WTC11 (cell line): ENCODE results near the gene NFE2L3.

ENCODE experiments used
- CREM ChIP-seq: sonication (generic); formaldehyde crosslinking; IDR thresholded peaks from 2 replicates; pipeline ENCODE4 v1.8.1; 2022; ENCODE audit warnings: mild to moderate bottlenecking, missing genetic modification reagents, moderate library complexity
- CTCF ChIP-seq: fragments of 200-600 bp; IDR thresholded peaks from 2 replicates; pipeline ENCODE4 v1.8.0; 2022; ENCODE audit warnings: antibody characterized with exemption
- ESRRA ChIP-seq: sonication (generic); formaldehyde crosslinking; IDR thresholded peaks from 2 replicates; pipeline ENCODE4 v1.8.1; 2022; ENCODE audit warnings: mild to moderate bottlenecking, missing genetic modification reagents, borderline replicate concordance
- JUN ChIP-seq: sonication (generic); formaldehyde crosslinking; IDR thresholded peaks from 2 replicates; pipeline ENCODE4 v1.8.0; 2023; ENCODE audit warnings: mild to moderate bottlenecking, missing genetic modification reagents
- ZNF121 ChIP-seq: sonication (generic); formaldehyde crosslinking; IDR thresholded peaks from 2 replicates; pipeline ENCODE4 v1.8.0; 2023; ENCODE audit warnings: missing genetic modification reagents
- ZNF532 ChIP-seq: fragments of 250-450 bp; sonication (Bioruptor Pico); IDR thresholded peaks from 2 replicates; pipeline ENCODE4 v1.9.0; 2021; ENCODE audit warnings: mild to moderate bottlenecking, borderline replicate concordance

- no peak for TF ChIP-seq CREM (CRISPR knock-in tag)
- TF ChIP-seq CTCF = no peak
- no peak for TF ChIP-seq ZNF532 (CRISPR knock-in tag)
- TF ChIP-seq ESRRA (CRISPR knock-in tag) = no peak
- TF ChIP-seq ZNF121 (CRISPR knock-in tag) = no peak
- TF ChIP-seq JUN (CRISPR knock-in tag) = no peak
Observed at GRCh38 chr7:26166684-26167266, 14.8 kb downstream of the NFE2L3 start.
